Spleen (tissue), 11 donors: ENCODE data around the gene MAPK14. TPM values are rescaled to one million over a fixed set of nuclear protein-coding genes. Genes with fewer than 3 reads are reported as not detected.
A peak's percentile ranks its signal among the peaks of the same experiment; 100 is the strongest.

Source experiments
- DNase-seq: peaks from one replicate; pipeline ENCODE4 v3.0.0-alpha.2; 2020
- H3K27ac ChIP-seq, 8 donors: fragments of 200-600 bp; sonication (generic) in 7 of 8; 1 replicate in 4 of 8; 2 replicates in 4 of 8; pipeline versions ENCODE4 v1.5.0 to v1.8.0; 2016 to 2021; ENCODE audit warnings: inconsistent platforms in 4 of 8, mild to moderate bottlenecking in 4 of 8, moderate library complexity in 1 of 8
- H3K27me3 ChIP-seq, 7 donors: fragments of 200-600 bp; sonication (generic) in 6 of 7; replicated peaks in 1 of 7; 1 replicate in 4 of 7; 2 replicates in 3 of 7; pipeline versions ENCODE4 v1.5.0 to v1.8.0; 2016 to 2021; ENCODE audit warnings: inconsistent platforms in 3 of 7, mild to moderate bottlenecking in 1 of 7
- H3K36me3 ChIP-seq, 6 donors: fragments of 200-600 bp; sonication (generic) in 5 of 6; 1 replicate in 4 of 6; 2 replicates in 2 of 6; pipeline versions ENCODE4 v1.5.0 to v1.8.0; 2016 to 2021; ENCODE audit warnings: inconsistent platforms in 2 of 6
- H3K4me1 ChIP-seq, 6 donors: fragments of 200-600 bp; sonication (generic) in 5 of 6; 1 replicate in 3 of 6; 2 replicates in 3 of 6; pipeline versions ENCODE4 v1.5.0 to v1.8.0; 2016 to 2021; ENCODE audit warnings: inconsistent platforms in 3 of 6
- H3K4me3 ChIP-seq, 8 donors: fragments of 200-600 bp; sonication (generic) in 7 of 8; 1 replicate in 4 of 8; 2 replicates in 4 of 8; pipeline versions ENCODE4 v1.5.0 to v1.8.0; 2016 to 2021; ENCODE audit warnings: inconsistent platforms in 4 of 8, mild to moderate bottlenecking in 4 of 8, moderate library complexity in 2 of 8
- H3K9me3 ChIP-seq, 8 donors: fragments of 200-600 bp; sonication (generic) in 7 of 8; 1 replicate in 4 of 8; 2 replicates in 4 of 8; pipeline versions ENCODE4 v1.5.0 to v1.8.0; 2016 to 2021; ENCODE audit warnings: inconsistent platforms in 4 of 8
- CTCF ChIP-seq, 11 experiments: fragments of 200-600 bp in 7 of 11; fragments of 450-650 bp in 4 of 11; sonication (generic) in 4 of 11; IDR thresholded peaks in 8 of 11; conservative IDR thresholded peaks in 3 of 11; 1 replicate in 7 of 11; 2 replicates in 4 of 11; pipeline versions ENCODE4 v1.4.0 to v1.8.0; 2016 to 2021; ENCODE audit warnings: antibody characterized with exemption in 11 of 11, inconsistent platforms in 4 of 11, mild to moderate bottlenecking in 1 of 11
- POLR2A ChIP-seq, 3 donors: fragments of 450-650 bp; IDR thresholded peaks; one replicate each; pipeline ENCODE4 v1.5.1; 2017; ENCODE audit warnings: antibody characterized with exemption in 3 of 3, mild to moderate bottlenecking in 1 of 3
- POLR2AphosphoS5 ChIP-seq, 3 donors: sonication (generic); formaldehyde crosslinking; IDR thresholded peaks; one replicate each; pipeline ENCODE4 v1.5.1; 2017; ENCODE audit warnings: antibody characterized with exemption in 3 of 3
- WGBS, 5 donors: extraction: QIAGEN DNeasy Blood & Tissue Kit in 3 of 5; methylation state at CpG; one replicate each; pipeline versions ENCODE4 v1.1.5 to v1.1.7; 2013 to 2018; 5-methylcytosine and 5-hydroxymethylcytosine counted together
- intact Hi-C: fragments of 100-400 bp; cut with DNase I; formaldehyde crosslinking; loops from one replicate; pipeline ENCODE4 v1.15.0; 2023; ENCODE audit warnings: low total_unique reads
- polyA plus RNA-seq, 3 donors: library from polyadenylated mRNA; stranded (reverse); fragments of 200-250 nt; gene quantifications; one replicate each; pipeline ENCODE4 v1.2.1, GENCODE V29; 2013
- total RNA-seq, 7 donors: library from RNA; depleted of rRNA in 3 of 7; stranded (reverse); fragments of >200 nt in 3 of 7; fragmentation: NEBNext Ultra II Directional in 4 of 7; extraction: Animal tissue kit (Norgen Biotek cat#: 25700) in 4 of 7; gene quantifications; one replicate each; pipeline versions ENCODE4 v1.1.0 to v1.2.1, GENCODE V29; 2016 to 2021
- donor health status: healthy with polysubstance abuse.
- donor health status: DM: no; HTN: no; CAD: no; lungs with moderate emphysema.
- donor health status: DM: no; HTN: no; CAD: no.
- donor health status: Bipolar disorder and iron deficiency.
- donor health status: healthy.
- donor health status: DM: no; HTN: no; CAD: no.
- donor health status: DM: yes; HTN: yes; CAD: no.

MAPK14 gene
- total and polyA plus RNA-seq, 10 donors, result 13.9 to 242 (median 94.6) TPM

- no peak for TF ChIP-seq CTCF (IDR thresholded peaks at IDR 0.05 in 8 of 11, conservative IDR thresholded peaks at IDR 0.05 in 3 of 11)
- TF ChIP-seq POLR2AphosphoS5 (IDR thresholded peaks at IDR 0.05), result no peak
- no peak for TF ChIP-seq POLR2A (IDR thresholded peaks at IDR 0.05)
- Histone ChIP-seq H3K9me3 (no peaks in the 10 kb centered on the region), H3K27ac (no peak overlapping the region), H3K36me3 (no peaks in the 10 kb centered on the region), H3K4me3 (no peak overlapping the region), H3K4me1 (peaks cover 9 to 62% (median 31%) of the 10 kb centered on the region in 6 donors), H3K27me3 (peaks cover 0 to 19% (median 5%) of the 10 kb centered on the region in 7 donors)
- DNase-seq, result no peak
- intact Hi-C loops, result loop anchor here (5.0 to 10.0 kb wide), 2 partner anchors 66 to 339 kb away; no protein-coding TSS in a partner anchor
- 70 to 87% (median 80%) methylated on average over 5 of the region's 5 CpGs for WGBS, 5 donors
Measured at GRCh38 chr6:36025932-36026327, 1.7 kb upstream of the MAPK14 start.

GRCh38 chr6:36028088-36028876 lies 674 bp downstream of the MAPK14 start:
- no peaks in the 10 kb centered on the region for H3K9me3 ChIP-seq
- 0 to 1% (median 0%) methylated on average over 15 to 44 of the region's 44 CpGs for WGBS, 5 donors
- peak overlapping the region; percentile 81 to 100 (median 96) for H3K4me3 ChIP-seq
- H3K27me3 ChIP-seq, result peaks cover 0 to 18% (median 5%) of the 10 kb centered on the region in 7 donors
- intact Hi-C loops, result loop anchor here (5.0 to 10.0 kb wide), 2 partner anchors 64 to 337 kb away; no protein-coding TSS in a partner anchor
- no peaks in the 10 kb centered on the region for H3K36me3 ChIP-seq
- H3K27ac ChIP-seq, result peak overlapping the region; percentile 87 to 99 (median 94)
- H3K4me1 ChIP-seq, result peaks cover 22 to 85% (median 55%) of the 10 kb centered on the region in 6 donors
- no peak for TF ChIP-seq CTCF (IDR thresholded peaks at IDR 0.05 in 8 of 11, conservative IDR thresholded peaks at IDR 0.05 in 3 of 11)
- peak in 2 of 3 donors; percentile 38 to 71 for TF ChIP-seq POLR2AphosphoS5 (IDR thresholded peaks at IDR 0.05)
- no peak for TF ChIP-seq POLR2A (IDR thresholded peaks at IDR 0.05)
- DNase-seq, result peak; percentile 89

- Histone ChIP-seq H3K4me1 (peaks cover 22 to 88% (median 61%) of the 10 kb centered on the region in 6 donors), H3K27ac (peak overlapping the region; percentile 87 to 99 (median 94)), H3K36me3 (no peaks in the 10 kb centered on the region), H3K4me3 (peak overlapping the region; percentile 81 to 100 (median 96)), H3K9me3 (no peaks in the 10 kb centered on the region), H3K27me3 (peaks cover 0 to 14% (median 5%) of the 10 kb centered on the region in 7 donors)
- peak; percentile 89 for DNase-seq
- intact Hi-C loops, result loop anchor here (5.0 to 10.0 kb wide), 2 partner anchors 63 to 336 kb away; no protein-coding TSS in a partner anchor
- WGBS, 5 donors, result 0 to 1% (median 1%) methylated on average over 13 of the region's 13 CpGs
- TF ChIP-seq POLR2AphosphoS5 (IDR thresholded peaks at IDR 0.05) (peak in 1 of 3 donors; percentile 76), CTCF (IDR thresholded peaks at IDR 0.05 in 8 of 11, conservative IDR thresholded peaks at IDR 0.05 in 3 of 11) (no peak), POLR2A (IDR thresholded peaks at IDR 0.05) (no peak)
Measured at GRCh38 chr6:36028877-36029324, 1.3 kb downstream of the MAPK14 start.

- Histone ChIP-seq H3K27ac (peak overlapping the region; percentile 87 to 99 (median 94)), H3K27me3 (peaks cover 0 to 8% (median 2%) of the 10 kb centered on the region in 7 donors), H3K4me1 (peaks cover 22 to 88% (median 63%) of the 10 kb centered on the region in 6 donors), H3K9me3 (no peaks in the 10 kb centered on the region), H3K4me3 (peak overlapping the region; percentile 81 to 100 (median 96)), H3K36me3 (no peaks in the 10 kb centered on the region)
- no peak for DNase-seq
- intact Hi-C loops, result loop anchor here (5.0 to 10.0 kb wide), 2 partner anchors 63 to 335 kb away; no protein-coding TSS in a partner anchor
- TF ChIP-seq CTCF (IDR thresholded peaks at IDR 0.05 in 8 of 11, conservative IDR thresholded peaks at IDR 0.05 in 3 of 11) (no peak), POLR2AphosphoS5 (IDR thresholded peaks at IDR 0.05) (no peak), POLR2A (IDR thresholded peaks at IDR 0.05) (no peak)
- WGBS, 5 donors, result 6 to 10% (median 9%) methylated on average over 6 of the region's 6 CpGs
Measured at GRCh38 chr6:36029464-36029863, 1.9 kb downstream of the MAPK14 start.
